Left lobe of liver (tissue), 2 donors: Measurements from ENCODE around the gene USP49. TPM values are rescaled to one million over a fixed set of nuclear protein-coding genes. Genes with fewer than 3 reads are reported as not detected.
A peak's percentile ranks its signal among the peaks of the same experiment; 100 is the strongest.
"Not testable (repeated sequence)": the region's sequence is repeated elsewhere in the genome, so short reads cannot be mapped to it uniquely, and the experiment has no call there.

Experiments used
- ATAC-seq: fragments of 200-7000 bp; cut with Tn5 transposase; one replicate; pipeline ENCODE4 v1.9.1; 2020; ENCODE audit warnings: mild to moderate bottlenecking, moderate library complexity
- DNase-seq: peaks from one replicate; pipeline ENCODE4 v3.0.0-alpha.2; 2020; ENCODE audit warnings: low spot score
- total RNA-seq: library from RNA; stranded (reverse); gene quantifications from one replicate; pipeline ENCODE4 v1.2.1, GENCODE V29; 2021
- donor health status: DM: no; HTN: no; CAD: no; lungs with moderate emphysema.
- donor health status: DM: no; HTN: yes; CAD: no.

Gene USP49
- 1.9 TPM for total RNA-seq

- DNase-seq (peak; percentile 88), ATAC-seq (peak; percentile 99)
Measured at GRCh38 chr6:41895300-41896233, at the start of gene USP49. Gene USP49, minus strand, starts transcription at chr6:41895375. Its CDS starts 88,392 bp downstream, at chr6:41806983.

- no peak for DNase-seq
- no peak for ATAC-seq
Measured at GRCh38 chr6:41943456-41943855, 48.3 kb upstream of the USP49 start.

- not testable (repeated sequence) for DNase-seq, ATAC-seq
Measured at GRCh38 chr6:41942882-41943281, 47.7 kb upstream of the USP49 start.

DNA sequence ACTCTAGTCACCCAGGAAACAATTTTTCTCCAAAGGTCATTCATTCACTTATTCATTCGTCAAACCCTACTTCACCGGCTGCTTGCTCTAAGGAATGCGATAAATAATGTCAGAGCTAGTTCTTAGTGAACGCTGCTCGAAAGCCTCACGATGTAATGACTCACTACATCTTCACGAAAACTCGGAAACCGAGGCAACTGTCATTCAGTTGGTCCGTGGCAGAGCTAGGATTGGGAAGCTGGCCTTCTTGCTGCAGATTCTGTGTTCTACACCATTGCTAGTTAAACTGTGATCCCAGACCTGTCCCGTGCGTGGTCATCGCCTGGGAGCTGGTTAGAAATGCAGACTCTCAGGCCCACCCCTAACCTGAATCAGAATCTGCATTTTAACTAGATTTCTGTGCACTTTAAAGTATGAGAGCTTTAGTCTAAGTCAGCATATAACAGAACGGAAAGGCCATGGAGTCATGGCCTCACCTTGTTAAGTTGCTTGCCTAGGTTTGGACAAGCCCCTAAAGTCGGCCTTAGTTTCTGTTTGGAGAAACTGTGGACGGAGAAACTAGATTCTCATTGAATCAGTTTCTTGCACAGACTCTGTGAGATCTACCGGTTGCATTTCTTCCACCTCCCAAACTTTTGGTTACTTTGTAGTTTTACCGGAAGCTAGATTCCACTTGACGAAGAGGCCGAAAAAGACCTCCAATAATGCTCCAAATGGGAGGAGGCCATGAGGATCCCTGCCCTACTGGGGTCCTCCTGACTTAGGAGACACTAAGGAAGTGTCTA is 47.1 kb upstream of the USP49 start:
- ATAC-seq (no peak), DNase-seq (no peak)

DNA sequence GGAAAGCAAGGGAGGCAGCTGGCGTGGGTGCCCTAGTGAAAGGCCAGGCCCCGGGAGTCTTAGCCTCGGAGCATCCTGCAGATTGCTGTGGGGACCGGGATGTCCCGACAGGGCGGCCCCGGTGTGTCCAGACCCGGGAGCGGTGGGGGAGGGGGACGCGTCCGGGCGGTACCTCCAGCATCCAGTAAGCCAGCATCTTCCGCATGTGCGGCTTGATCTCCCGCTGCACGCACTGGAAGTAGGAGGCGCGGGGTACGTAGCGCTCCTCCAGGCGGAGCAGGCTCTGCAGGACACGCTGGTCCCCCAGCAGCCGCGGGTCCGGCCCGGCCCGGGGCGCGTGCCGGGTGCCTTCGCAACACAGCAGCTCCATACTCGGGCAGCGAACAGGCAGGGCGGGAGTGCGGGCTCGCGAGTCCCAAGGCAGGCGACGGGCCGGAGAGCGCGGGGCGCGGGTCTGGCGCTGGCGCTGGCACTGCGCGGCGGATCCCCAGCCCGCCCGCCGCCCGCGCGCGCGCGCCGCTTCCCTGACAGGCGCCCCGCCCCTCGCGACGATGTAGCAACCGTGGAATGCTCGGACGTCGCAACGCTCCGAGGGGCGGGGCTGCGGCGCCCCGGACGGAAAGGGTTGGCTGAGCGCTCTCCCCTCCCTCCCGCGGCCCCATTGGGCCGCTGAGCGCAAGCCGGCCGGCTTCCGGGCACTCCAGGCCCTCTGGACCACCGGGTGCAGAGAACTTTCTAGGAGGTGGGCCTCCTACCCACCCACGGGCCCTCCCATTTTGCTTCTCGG is 46.3 kb upstream of the USP49 start, which contains the start of gene CCND3:
TSS of gene CCND3 (minus strand) at position 529 of the 787 bp plus-strand sequence. CDS start at position 370, 159 bp downstream.
- DNase-seq (peak; percentile 92), ATAC-seq (peak; percentile 97)

DNA sequence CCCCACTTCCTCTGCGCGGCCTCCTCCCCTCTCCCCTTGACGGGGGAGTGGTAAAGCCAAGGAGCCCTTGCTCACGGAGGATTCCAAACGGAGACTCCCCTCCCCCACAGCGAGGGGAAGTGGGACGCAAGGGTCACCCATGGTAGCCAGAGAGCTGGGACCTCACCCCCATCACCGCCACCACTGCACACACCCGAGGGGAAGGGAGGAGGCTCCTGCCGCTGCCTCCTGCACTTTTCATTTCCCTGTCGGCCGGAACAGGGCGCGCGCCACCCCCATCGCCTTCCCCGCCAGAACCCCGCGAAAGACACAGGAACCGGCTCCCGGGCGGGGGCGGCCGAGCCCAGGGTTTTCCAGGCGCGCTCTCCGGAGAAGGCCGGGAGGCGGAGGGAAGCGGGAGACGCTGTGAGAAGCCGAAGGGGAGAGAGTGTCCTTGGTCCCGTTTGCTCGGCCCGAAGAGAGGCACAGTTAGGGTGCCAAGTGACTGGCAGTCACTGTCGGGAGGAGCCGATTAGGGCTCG is 45.6 kb upstream of the USP49 start:
- ATAC-seq = peak; percentile 10

DNA sequence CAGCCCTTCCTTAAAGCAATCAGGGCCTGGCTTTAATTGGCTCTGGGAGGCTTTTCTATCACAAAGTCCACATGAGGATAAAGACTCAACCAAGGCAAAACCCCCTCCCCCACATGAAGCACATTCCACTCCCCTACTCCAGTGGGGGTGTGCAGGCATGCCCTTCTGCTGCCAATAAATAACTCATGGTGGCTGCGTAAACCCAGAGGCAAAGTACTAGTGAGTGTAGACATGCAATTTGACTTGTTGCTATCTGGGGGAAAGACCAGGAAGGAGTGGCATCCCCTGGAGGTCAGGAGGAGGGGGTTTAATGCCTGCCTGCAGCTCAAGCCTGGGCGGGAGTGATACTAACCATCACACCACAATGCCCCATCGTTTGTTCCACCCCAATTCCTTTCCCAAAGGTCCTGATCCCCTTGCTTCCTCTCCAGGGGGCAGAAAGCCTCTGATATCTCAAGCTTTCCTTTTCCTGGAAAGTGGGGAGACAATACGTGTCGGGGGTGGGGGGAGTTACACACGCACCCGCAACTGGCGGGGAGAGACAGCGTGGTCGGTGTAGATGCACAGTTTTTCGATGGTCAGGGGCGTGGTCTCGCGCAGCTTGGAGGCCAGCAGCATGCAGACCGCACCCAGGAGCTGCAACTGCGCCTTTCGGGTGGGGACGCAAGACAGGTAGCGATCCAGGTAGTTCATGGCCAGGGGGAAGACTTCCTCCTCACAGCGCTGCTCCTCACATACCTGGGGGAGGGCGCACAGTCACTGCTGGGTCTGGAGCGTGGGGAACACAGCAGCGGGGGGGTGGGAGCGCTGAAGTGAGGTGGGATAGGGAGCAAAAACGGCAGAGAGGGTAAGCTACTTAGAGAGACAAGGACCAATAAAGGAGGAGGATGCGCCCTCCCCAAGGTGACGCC is 44.9 kb upstream of the USP49 start:
- no peak for ATAC-seq
- no peak for DNase-seq

More for the DNA sequence above, 45.6 kb upstream of the USP49 start:
- peak; percentile 65 for DNase-seq

DNA sequence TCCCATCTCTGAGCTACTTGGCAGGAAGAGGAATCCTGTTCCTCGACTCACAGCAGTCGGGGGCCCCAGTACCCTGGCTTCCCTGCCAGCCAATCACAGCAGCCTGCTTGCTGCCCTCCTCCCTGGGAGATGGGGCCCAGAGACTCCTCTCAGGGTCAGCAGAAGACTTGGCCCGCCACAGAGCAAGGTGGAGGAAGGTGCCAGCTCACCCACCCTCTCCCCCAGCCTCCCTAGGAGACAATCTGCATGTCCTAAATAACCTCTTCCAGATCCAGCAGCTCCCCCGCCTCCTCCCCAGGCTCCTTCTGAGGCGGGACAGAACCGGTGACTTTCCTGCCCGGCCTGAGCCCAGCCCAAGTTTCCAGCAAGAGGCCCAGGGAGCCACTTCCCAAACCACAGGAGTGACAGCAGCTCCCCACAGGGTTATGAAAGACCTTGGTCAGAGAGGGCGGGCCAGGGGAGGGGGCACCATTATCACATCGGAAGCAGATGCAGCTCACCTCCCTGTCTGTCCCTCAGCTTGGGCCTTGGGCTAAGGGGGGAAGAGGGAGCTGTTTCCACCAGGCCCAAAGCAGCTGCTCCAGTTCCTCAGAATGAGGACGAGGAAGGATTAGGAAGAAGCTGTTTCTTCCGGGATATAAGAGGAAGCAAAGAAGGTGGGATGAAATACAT is 44.1 kb upstream of the USP49 start:
- DNase-seq (peak; percentile 56), ATAC-seq (no peak)

DNA sequence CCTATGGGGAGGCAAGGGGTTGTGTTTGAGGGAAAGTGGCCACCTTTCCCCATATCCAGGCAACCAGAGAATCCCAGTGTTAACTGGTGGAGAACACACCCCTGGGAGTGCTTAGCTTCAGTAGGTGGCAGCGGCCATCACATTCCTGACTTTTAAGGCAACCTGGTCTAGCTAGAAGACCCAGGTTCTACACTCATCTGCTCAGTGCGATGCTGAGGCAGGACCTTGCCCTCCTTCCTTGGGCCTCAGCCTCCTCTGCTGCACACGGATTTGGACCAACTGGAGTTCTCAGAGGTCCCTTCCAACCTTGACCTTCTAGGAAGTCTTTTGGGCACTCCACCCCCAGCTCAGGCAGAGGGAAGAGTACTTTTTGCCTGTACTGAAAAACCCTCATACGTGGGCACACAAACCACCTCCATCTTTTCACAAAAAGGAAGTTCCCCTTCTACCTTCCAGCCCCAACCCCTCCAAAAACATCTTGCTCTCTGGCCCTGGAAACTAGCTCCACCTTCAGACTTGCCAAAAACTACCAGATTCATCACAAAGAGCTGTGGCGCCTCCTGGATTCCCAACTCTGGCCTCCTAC is 43.5 kb upstream of the USP49 start:
- DNase-seq (no peak), ATAC-seq (no peak)

DNA sequence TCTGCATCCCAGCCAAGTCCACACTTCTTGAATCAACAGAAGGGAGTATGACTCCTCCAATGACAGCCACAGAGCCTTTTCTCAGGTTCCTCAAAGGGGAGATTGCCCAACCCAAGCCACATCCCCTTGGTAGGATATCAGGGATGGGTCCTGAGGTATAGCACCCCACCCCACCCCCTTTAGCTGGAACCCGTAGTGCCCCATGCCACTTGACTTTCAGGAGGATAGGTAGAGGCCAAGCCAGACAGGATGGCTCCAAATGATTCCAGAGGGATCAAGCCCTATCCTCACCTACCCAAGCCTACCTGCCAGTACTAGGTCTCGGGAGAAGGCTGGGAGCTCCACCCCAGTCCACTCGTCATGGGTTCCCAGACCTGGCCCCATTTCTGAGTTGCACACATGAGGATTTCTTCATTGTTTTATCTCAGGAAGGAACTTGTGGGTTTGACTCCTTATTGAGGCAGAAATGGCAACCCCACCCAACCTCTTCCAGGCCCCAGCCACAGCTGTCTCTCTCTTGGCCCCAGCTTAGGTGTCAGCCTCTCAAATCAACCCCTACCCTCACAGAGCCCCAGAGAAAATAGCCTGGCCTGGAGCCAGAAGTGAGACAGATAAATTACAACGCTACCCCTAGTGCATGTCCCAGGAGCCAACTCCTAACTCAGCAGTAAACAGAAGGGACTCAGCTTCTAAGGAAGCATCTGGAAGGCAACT is 42.8 kb upstream of the USP49 start:
- ATAC-seq = no peak
- no peak for DNase-seq

- ATAC-seq (no peak), DNase-seq (no peak)
Measured at GRCh38 chr6:41937472-41937860, 42.3 kb upstream of the USP49 start.

GRCh38 chr6:41936073-41936837 is 41.1 kb upstream of the USP49 start:
- ATAC-seq (peak; percentile 94), DNase-seq (peak; percentile 82)

- ATAC-seq (no peak), DNase-seq (no peak)
Measured at GRCh38 chr6:41935685-41936072, 40.5 kb upstream of the USP49 start.

GRCh38 chr6:41935193-41935574 is 40.0 kb upstream of the USP49 start:
- no peak for DNase-seq
- ATAC-seq = no peak

- DNase-seq = no peak
- no peak for ATAC-seq
Measured at GRCh38 chr6:41934278-41935192, 39.4 kb upstream of the USP49 start.

DNA sequence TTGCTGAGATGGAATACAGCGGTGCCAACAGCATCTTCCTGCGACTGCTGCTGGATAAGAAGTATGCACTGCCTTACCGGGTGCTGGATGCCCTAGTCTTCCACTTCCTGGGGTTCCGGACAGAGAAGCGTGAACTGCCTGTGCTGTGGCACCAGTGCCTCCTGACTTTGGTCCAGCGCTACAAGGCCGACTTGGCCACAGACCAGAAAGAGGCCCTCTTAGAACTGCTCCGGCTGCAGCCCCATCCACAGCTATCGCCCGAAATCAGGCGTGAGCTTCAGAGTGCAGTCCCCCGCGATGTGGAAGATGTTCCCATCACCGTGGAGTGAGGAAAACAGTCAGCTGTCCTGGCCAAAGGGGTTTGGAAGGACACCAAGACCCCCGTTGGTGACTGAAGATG is 37.2 kb upstream of the USP49 start:
- ATAC-seq (no peak), DNase-seq (no peak)
